Effector memory CD4-positive, alpha-beta T cell (primary cell): ENCODE measurements around the gene SPANXN5.
"Not testable (repeated sequence)": the region's sequence is repeated elsewhere in the genome, so short reads cannot be mapped to it uniquely, and the experiment has no call there.

Experiments used
- DNase-seq, 3 donors: peaks; one replicate each; pipeline ENCODE4 v3.0.0-alpha.2; 2020
- H3K27ac ChIP-seq: 2 replicates; pipeline ENCODE4 v1.7.0; 2013; ENCODE audit warnings: mild to moderate bottlenecking, low read length, moderate library complexity; ENCODE audit not compliant: insufficient read depth, poor library complexity, severe bottlenecking
- H3K27me3 ChIP-seq: replicated peaks from 2 replicates; pipeline ENCODE4 v1.7.0; 2013; ENCODE audit warnings: mild to moderate bottlenecking, low read length; ENCODE audit not compliant: insufficient read depth, control insufficient read depth, poor library complexity, severe bottlenecking
- H3K36me3 ChIP-seq: 2 replicates; pipeline ENCODE4 v1.7.0; 2013; ENCODE audit warnings: mild to moderate bottlenecking, low read length, moderate library complexity; ENCODE audit not compliant: control insufficient read depth, insufficient read depth
- H3K4me1 ChIP-seq: 2 replicates; pipeline ENCODE4 v1.7.0; 2013; ENCODE audit warnings: low read length, mild to moderate bottlenecking; ENCODE audit not compliant: control insufficient read depth, insufficient read depth, poor library complexity, severe bottlenecking
- H3K4me3 ChIP-seq: 2 replicates; pipeline ENCODE4 v1.7.0; 2013; ENCODE audit warnings: low read length, low read depth, mild to moderate bottlenecking; ENCODE audit not compliant: insufficient read depth, poor library complexity, severe bottlenecking
- H3K9me3 ChIP-seq: 2 replicates; pipeline ENCODE4 v1.7.0; 2013; ENCODE audit warnings: mild to moderate bottlenecking, low read length, moderate library complexity; ENCODE audit not compliant: control insufficient read depth

The SPANXN5 gene

DNA sequence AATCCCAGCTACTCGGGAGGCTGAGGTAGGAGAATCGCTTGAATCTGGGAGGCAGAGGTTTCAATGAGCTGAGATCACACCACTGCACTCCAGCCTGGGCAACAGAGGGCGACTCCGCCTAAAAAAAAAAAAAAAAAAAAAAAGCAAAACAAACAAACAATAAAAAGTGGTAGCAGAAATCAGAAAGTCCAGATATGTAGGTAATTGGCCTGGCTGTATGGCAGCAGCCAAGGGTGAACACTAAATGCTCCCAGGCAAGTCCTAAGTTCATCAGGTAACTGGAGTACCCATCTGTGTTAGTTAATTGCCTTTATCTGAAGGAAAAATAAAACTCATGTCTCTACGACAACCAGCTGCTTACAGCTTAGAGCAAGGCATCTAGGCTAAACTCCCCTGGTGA is 31.2 kb downstream of the SPANXN5 start:
- H3K27ac ChIP-seq, H3K4me1 ChIP-seq, H3K36me3 ChIP-seq, H3K27me3 ChIP-seq, DNase-seq, H3K4me3 ChIP-seq, H3K9me3 ChIP-seq: not testable (repeated sequence)

GRCh38 chrX:52750952-52751351 is 46.3 kb downstream of the SPANXN5 start, which contains the start of gene SSX2B:
Gene SSX2B (plus strand): TSS chrX:52751252. CDS start chrX:52752681, 1,429 bp downstream.
- DNase-seq, H3K27me3 ChIP-seq, H3K9me3 ChIP-seq, H3K36me3 ChIP-seq, H3K4me1 ChIP-seq, H3K27ac ChIP-seq, H3K4me3 ChIP-seq: not testable (repeated sequence)
